Hepatocyte (in vitro differentiated cells): Measurements from ENCODE around the gene PAK1. TPM values are rescaled to one million over a fixed set of nuclear protein-coding genes. Genes with fewer than 3 reads are reported as not detected.
A peak's percentile ranks its signal among the peaks of the same experiment; 100 is the strongest.

Experiments
- DNase-seq: peaks from one replicate; pipeline ENCODE4 v3.0.0-alpha.2; 2016; ENCODE audit warnings: low spot score
- H2AFZ ChIP-seq: fragments of 200-600 bp; sonication (generic); 2 replicates; pipeline ENCODE4 v1.6.0; 2016; ENCODE audit warnings: antibody characterized with exemption, mild to moderate bottlenecking
- H3K27ac ChIP-seq: fragments of 200-600 bp; sonication (generic); 2 replicates; pipeline ENCODE4 v1.5.1; 2016; ENCODE audit warnings: mild to moderate bottlenecking
- H3K27me3 ChIP-seq: fragments of 200-600 bp; sonication (generic); 2 replicates; pipeline ENCODE4 v1.6.1; 2016
- H3K36me3 ChIP-seq: fragments of 200-600 bp; sonication (generic); replicated peaks from 2 replicates; pipeline ENCODE4 v1.5.1; 2016; ENCODE audit warnings: low read depth; ENCODE audit not compliant: insufficient read depth
- H3K4me1 ChIP-seq: fragments of 200-600 bp; sonication (generic); 2 replicates; pipeline ENCODE4 v1.5.1; 2016; ENCODE audit warnings: mild to moderate bottlenecking, moderate library complexity; ENCODE audit not compliant: insufficient read depth
- H3K4me2 ChIP-seq: fragments of 200-600 bp; sonication (generic); 2 replicates; pipeline ENCODE4 v1.6.0; 2016
- H3K4me3 ChIP-seq: fragments of 200-600 bp; sonication (generic); 2 replicates; pipeline ENCODE4 v1.5.1; 2016; ENCODE audit warnings: mild to moderate bottlenecking
- H3K79me2 ChIP-seq: fragments of 200-600 bp; sonication (generic); 2 replicates; pipeline ENCODE4 v1.6.0; 2017; ENCODE audit warnings: mild to moderate bottlenecking
- H3K9me2 ChIP-seq: fragments of 200-600 bp; sonication (generic); replicated peaks from 2 replicates; pipeline ENCODE4 v1.6.0; 2017; ENCODE audit warnings: mild to moderate bottlenecking; ENCODE audit not compliant: insufficient read depth
- H3K9me3 ChIP-seq: fragments of 200-600 bp; sonication (generic); 2 replicates; pipeline ENCODE4 v1.5.1; 2016; ENCODE audit warnings: low read depth, mild to moderate bottlenecking
- H4K20me1 ChIP-seq: fragments of 200-600 bp; sonication (generic); 2 replicates; pipeline ENCODE4 v1.6.0; 2016; ENCODE audit warnings: mild to moderate bottlenecking; ENCODE audit not compliant: insufficient read depth, poor library complexity, severe bottlenecking
- EZH2 ChIP-seq: fragments of 200-600 bp; sonication (generic); IDR thresholded peaks from 2 replicates; pipeline ENCODE4 v1.6.1; 2016; ENCODE audit warnings: antibody characterized with exemption, mild to moderate bottlenecking, borderline replicate concordance
- EZH2phosphoT487 ChIP-seq: fragments of 200-600 bp; sonication (generic); IDR thresholded peaks from one replicate; pipeline ENCODE4 v1.6.1; 2018; ENCODE audit warnings: antibody characterized with exemption, mild to moderate bottlenecking, low read depth, moderate library complexity; ENCODE audit not compliant: unreplicated experiment, severe bottlenecking
- WGBS: methylation state at CpG from one replicate; pipeline ENCODE4 v1.1.6; 2016; ENCODE audit warnings: low lambda C conversion rate; ENCODE audit errors: missing lambda C conversion rate; 5-methylcytosine and 5-hydroxymethylcytosine counted together
- polyA plus RNA-seq: library from polyadenylated mRNA; unstranded; fragments of >200 nt; fragmentation: Nextera tagmentation; extraction: Ambion mirVana; gene quantifications from 2 replicates; pipeline ENCODE4 v1.2.1, GENCODE V29; 2016
- total RNA-seq: library from RNA; depleted of rRNA; stranded (reverse); fragments of >200 nt; gene quantifications from 2 replicates; pipeline ENCODE4 v1.2.3, GENCODE V29; 2014
- TF ChIP-seq, protein P1 (sequence below): fragments of 200-600 bp; sonication (generic); IDR thresholded peaks from 2 replicates; pipeline ENCODE4 v1.5.1; 2016; ENCODE audit warnings: antibody characterized with exemption, mild to moderate bottlenecking; ENCODE audit not compliant: poor library complexity

PAK1 gene
- total and polyA plus RNA-seq, 2 experiments from 2014 or later, result 30.3 to 62.0 TPM

DNA sequence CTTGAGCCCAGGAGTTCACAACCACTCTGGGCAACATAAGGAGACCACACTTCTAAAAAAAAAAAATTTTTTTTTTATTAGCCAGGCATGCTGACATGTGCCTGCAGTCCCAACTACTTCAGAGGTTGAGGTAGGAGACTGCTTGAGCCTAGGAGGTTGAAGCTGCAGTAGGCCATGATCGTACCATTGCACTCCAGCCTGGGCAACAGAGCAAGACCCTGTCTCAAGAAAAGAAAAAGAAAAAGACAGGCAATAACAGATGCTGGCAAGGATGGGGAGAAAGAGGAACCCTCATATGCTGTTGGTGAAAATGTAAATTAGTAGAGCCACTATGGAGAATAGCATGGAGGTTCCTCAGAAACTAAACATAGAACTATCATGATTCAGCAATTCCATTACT, 64.8 kb downstream of the PAK1 start:
- Histone ChIP-seq H3K9me2 (no peaks in the 10 kb centered on the region), H3K4me2 (no peak overlapping the region), H3K27ac (no peak overlapping the region), H3K9me3 (no peaks in the 10 kb centered on the region), H3K4me3 (no peak overlapping the region), H2AFZ (no peak overlapping the region), H3K27me3 (no peaks in the 10 kb centered on the region), H3K4me1 (peaks cover 21% of the 10 kb centered on the region), H4K20me1 (peaks cover 7% of the 10 kb centered on the region), H3K36me3 (no peaks in the 10 kb centered on the region), H3K79me2 (peaks cover 83% of the 10 kb centered on the region)
- 100% methylated on average over 1 of the region's 1 CpG for WGBS
- no peak for DNase-seq
- TF ChIP-seq EZH2phosphoT487 (no peak), EZH2 (no peak)
- TF ChIP-seq, protein P1, sequence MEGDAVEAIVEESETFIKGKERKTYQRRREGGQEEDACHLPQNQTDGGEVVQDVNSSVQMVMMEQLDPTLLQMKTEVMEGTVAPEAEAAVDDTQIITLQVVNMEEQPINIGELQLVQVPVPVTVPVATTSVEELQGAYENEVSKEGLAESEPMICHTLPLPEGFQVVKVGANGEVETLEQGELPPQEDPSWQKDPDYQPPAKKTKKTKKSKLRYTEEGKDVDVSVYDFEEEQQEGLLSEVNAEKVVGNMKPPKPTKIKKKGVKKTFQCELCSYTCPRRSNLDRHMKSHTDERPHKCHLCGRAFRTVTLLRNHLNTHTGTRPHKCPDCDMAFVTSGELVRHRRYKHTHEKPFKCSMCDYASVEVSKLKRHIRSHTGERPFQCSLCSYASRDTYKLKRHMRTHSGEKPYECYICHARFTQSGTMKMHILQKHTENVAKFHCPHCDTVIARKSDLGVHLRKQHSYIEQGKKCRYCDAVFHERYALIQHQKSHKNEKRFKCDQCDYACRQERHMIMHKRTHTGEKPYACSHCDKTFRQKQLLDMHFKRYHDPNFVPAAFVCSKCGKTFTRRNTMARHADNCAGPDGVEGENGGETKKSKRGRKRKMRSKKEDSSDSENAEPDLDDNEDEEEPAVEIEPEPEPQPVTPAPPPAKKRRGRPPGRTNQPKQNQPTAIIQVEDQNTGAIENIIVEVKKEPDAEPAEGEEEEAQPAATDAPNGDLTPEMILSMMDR, result no peak

DNA sequence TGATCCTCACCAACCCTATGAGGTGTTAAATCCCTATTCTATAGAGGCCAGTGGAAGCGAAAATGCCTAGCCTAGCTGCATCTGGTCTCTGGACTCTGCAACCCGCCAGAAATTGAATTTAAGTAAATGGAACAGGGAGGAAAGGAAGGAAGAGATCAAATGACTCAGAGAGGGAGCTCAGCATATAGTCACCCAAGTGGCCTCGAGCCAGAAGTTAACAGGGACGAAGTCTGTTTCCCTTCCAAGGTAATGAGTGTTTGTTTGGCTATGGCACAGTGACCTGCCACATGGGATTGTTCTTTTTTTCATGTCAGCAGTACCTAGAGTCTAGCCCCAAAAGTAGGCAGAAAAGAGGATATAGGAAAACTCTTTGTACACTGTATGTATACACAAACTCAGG, 66.3 kb downstream of the PAK1 start:
- no peak for TF ChIP-seq EZH2phosphoT487
- TF ChIP-seq EZH2, result no peak
- TF ChIP-seq, protein P1, result no peak

DNA sequence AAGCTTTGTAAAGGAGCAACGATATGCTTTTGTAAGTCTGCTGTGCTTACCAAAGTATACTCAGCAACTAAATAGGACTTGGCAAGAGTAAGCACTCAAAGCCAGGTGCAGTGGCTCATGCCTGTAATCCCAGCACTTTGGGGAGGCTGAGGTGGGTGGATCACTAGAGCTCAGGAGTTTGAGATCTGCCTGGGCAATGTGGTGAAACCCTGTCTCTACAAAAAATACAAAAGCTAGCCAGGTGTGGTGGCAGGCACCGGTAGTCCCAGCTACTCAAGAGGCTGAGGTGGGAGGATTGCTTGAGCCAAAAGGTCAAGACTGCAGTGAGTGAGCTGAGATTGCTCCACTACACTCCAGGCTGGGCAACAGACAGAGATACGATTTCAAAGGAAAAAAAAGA, 67.5 kb downstream of the PAK1 start:
- no peak overlapping the region for H2AFZ ChIP-seq
- H3K79me2 ChIP-seq, result peaks cover 88% of the 10 kb centered on the region
- H3K36me3 ChIP-seq, result no peaks in the 10 kb centered on the region
- TF ChIP-seq EZH2phosphoT487 (no peak), EZH2 (no peak)
- TF ChIP-seq, protein P1, result no peak
- no peaks in the 10 kb centered on the region for H3K9me3 ChIP-seq
- H3K4me2 ChIP-seq, result no peak overlapping the region
- no peaks in the 10 kb centered on the region for H3K9me2 ChIP-seq
- no peak overlapping the region for H3K27ac ChIP-seq
- peaks cover 7% of the 10 kb centered on the region for H4K20me1 ChIP-seq
- peaks cover 24% of the 10 kb centered on the region for H3K4me1 ChIP-seq
- WGBS, result 77% methylated on average over 3 of the region's 3 CpGs
- H3K27me3 ChIP-seq, result no peaks in the 10 kb centered on the region
- no peak overlapping the region for H3K4me3 ChIP-seq
- no peak for DNase-seq

More for the DNA sequence above, 66.3 kb downstream of the PAK1 start:
- Histone ChIP-seq H3K4me3 (no peak overlapping the region), H4K20me1 (peaks cover 7% of the 10 kb centered on the region), H3K4me1 (peaks cover 21% of the 10 kb centered on the region), H3K9me2 (no peaks in the 10 kb centered on the region), H3K9me3 (no peaks in the 10 kb centered on the region), H2AFZ (no peak overlapping the region), H3K79me2 (peaks cover 83% of the 10 kb centered on the region), H3K4me2 (peak overlapping the region; percentile 14), H3K27ac (peak overlapping the region; percentile 41), H3K27me3 (no peaks in the 10 kb centered on the region), H3K36me3 (no peaks in the 10 kb centered on the region)
- WGBS, result 8% methylated on average over 4 of the region's 4 CpGs
- DNase-seq, result peak; percentile 69

GRCh38 chr11:77403211-77403610, 70.7 kb downstream of the PAK1 start:
- H2AFZ ChIP-seq, result no peak overlapping the region
- no peaks in the 10 kb centered on the region for H3K36me3 ChIP-seq
- peak overlapping the region; percentile 41 for H3K27ac ChIP-seq
- no peak overlapping the region for H3K4me2 ChIP-seq
- H3K9me3 ChIP-seq, result no peaks in the 10 kb centered on the region
- H3K79me2 ChIP-seq, result peaks cover 88% of the 10 kb centered on the region
- H3K4me1 ChIP-seq, result peaks cover 17% of the 10 kb centered on the region
- no peaks in the 10 kb centered on the region for H3K27me3 ChIP-seq
- TF ChIP-seq EZH2phosphoT487, result no peak
- TF ChIP-seq, protein P1, result no peak
- TF ChIP-seq EZH2, result no peak
- peak; percentile 16 for DNase-seq
- WGBS, result 100% methylated on average over 1 of the region's 1 CpG
- peaks cover 4% of the 10 kb centered on the region for H4K20me1 ChIP-seq
- H3K4me3 ChIP-seq, result no peak overlapping the region
- H3K9me2 ChIP-seq, result no peaks in the 10 kb centered on the region
